T-helper 2 cell treated with Interferon-gamma antibody and Interleukin-4, amounts not matched to agents 5 μg/mL and 100 μg/mL, for 36 hours (primary cell): Measurements from ENCODE around the gene PWP2.
"Not testable (repeated sequence)": the region's sequence is repeated elsewhere in the genome, so short reads cannot be mapped to it uniquely, and the experiment has no call there.

Source experiments
- DNase-seq: peaks from one replicate; pipeline ENCODE4 v3.0.0; 2021; ENCODE audit warnings: low spot score
- H3K27ac Mint-ChIP-seq: one replicate; pipeline ENCODE4 v1.8.0; 2021; ENCODE audit warnings: mild to moderate bottlenecking, mixed read lengths
- H3K27me3 Mint-ChIP-seq: one replicate; pipeline ENCODE4 v1.8.0; 2021; ENCODE audit warnings: low read depth, mixed read lengths
- H3K36me3 Mint-ChIP-seq: one replicate; pipeline ENCODE4 v1.8.0; 2021; ENCODE audit warnings: low read depth, mixed read lengths
- H3K4me1 Mint-ChIP-seq: one replicate; pipeline ENCODE4 v1.8.0; 2021; ENCODE audit warnings: low read depth, mixed read lengths
- H3K4me3 Mint-ChIP-seq: one replicate; pipeline ENCODE4 v1.8.0; 2022; ENCODE audit warnings: mild to moderate bottlenecking, moderate library complexity, mixed read lengths
- H3K9me3 Mint-ChIP-seq: one replicate; pipeline ENCODE4 v1.8.0; 2021; ENCODE audit warnings: mixed read lengths

Gene PWP2

DNA sequence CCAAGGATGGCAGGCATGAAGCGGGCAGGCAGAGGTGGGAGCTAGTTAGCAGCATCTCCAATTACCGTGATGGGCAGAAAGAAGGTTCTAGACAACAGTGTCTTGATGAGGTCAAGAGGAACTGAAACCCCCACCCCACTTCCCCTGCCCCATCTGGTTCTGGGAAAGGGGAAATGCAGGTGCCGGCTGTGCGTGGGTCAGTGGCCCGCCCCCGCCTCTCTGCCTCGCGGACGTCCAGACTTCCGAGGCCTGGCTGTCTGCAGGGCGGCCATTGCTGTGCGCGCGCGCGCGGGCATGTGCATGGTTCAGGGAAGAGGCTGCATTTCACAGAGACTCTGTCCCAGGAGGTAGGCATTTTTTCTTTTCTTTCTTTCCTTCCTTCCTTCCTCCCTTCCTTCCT lies 68.0 kb downstream of the PWP2 start:
- H3K4me1 Mint-ChIP-seq, DNase-seq, H3K36me3 Mint-ChIP-seq, H3K9me3 Mint-ChIP-seq, H3K27me3 Mint-ChIP-seq, H3K4me3 Mint-ChIP-seq, H3K27ac Mint-ChIP-seq: not testable (repeated sequence)

DNA sequence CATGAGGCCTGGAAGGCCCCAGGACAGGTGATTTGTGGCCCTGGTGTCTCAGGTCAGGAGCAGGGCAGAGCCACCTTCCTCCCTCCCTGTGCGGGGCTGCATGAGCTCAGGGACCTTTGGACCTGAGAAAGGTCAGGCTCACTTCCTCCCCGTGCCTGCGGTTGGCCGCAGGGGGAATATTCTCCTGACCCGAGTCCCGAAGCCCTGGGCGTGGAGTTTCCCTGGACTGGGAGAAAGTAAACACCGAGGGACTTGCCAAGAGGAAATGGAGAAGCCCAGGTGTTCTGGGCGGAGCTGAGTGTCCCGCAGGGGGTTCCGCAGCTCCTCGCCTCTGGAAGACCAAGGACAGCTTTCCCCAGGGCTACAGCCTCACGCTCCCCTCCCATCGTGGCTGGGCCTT lies 68.9 kb downstream of the PWP2 start:
- not testable (repeated sequence) for H3K4me3 Mint-ChIP-seq, H3K9me3 Mint-ChIP-seq, H3K27ac Mint-ChIP-seq, H3K36me3 Mint-ChIP-seq, H3K27me3 Mint-ChIP-seq, H3K4me1 Mint-ChIP-seq, DNase-seq
